EL (cell line): Measurements from ENCODE around the gene TBC1D5.
"Not testable (repeated sequence)": the region's sequence is repeated elsewhere in the genome, so short reads cannot be mapped to it uniquely, and the experiment has no call there.

Source experiments
- DNase-seq: peaks from one replicate; pipeline ENCODE4 v3.0.0-alpha.2; 2016

The TBC1D5 gene

DNA sequence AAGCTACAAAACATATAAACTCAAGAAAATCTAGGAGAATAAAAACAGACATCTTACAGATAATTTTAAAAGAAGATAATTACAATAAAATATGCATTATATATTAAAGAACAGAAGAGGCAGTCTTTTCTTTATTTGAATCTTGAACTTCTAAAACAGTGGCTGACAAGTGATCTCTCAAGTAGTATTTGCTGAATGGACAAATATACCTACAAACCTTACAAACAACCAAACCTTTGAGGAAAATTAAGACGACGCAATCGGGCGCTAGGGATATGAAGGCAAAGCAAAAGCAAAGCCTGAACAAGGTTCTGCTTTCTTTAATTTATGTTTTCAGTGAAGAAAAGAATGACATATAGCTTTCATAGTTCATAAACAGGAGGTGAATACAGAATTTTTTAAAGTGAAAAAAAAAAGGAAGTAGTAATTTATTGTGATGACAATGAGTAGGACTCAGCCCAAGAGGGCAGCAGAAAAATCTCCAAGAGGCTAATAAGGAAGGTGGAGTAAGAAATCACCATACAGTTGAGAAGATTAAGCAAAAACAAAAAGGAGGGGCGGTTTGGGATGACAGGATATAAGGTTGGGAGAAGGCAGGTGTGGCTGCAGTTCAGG, 347.8 kb downstream of the TBC1D5 start:
- no peak for DNase-seq

- not testable (repeated sequence) for DNase-seq
These were observed 349.9 kb downstream of the TBC1D5 start for GRCh38 chr3:17392516-17392915.

DNA sequence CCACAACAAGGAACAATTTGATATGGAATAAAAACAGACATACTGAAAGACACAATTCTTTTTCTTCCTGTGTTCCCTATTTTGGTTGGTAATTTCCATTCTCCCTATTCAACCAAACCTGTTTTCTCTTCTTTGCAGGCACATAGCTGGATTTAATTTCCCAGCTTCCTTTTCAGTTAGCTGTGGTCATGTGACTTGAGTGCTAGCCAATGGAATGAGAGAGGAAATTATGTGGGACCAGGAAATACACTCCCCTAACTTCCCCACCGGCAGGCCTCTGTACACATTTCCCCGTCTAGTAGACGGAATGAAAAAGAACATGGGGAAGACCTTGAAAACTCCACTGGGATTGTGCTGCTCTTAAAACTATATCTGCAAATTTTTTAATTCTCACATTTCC, 351.6 kb downstream of the TBC1D5 start:
- DNase-seq: no peak

GRCh38 chr3:17387108-17387507, 355.3 kb downstream of the TBC1D5 start:
- DNase-seq: no peak

- no peak for DNase-seq
These were observed 356.0 kb downstream of the TBC1D5 start for GRCh38 chr3:17386432-17386831.

DNA sequence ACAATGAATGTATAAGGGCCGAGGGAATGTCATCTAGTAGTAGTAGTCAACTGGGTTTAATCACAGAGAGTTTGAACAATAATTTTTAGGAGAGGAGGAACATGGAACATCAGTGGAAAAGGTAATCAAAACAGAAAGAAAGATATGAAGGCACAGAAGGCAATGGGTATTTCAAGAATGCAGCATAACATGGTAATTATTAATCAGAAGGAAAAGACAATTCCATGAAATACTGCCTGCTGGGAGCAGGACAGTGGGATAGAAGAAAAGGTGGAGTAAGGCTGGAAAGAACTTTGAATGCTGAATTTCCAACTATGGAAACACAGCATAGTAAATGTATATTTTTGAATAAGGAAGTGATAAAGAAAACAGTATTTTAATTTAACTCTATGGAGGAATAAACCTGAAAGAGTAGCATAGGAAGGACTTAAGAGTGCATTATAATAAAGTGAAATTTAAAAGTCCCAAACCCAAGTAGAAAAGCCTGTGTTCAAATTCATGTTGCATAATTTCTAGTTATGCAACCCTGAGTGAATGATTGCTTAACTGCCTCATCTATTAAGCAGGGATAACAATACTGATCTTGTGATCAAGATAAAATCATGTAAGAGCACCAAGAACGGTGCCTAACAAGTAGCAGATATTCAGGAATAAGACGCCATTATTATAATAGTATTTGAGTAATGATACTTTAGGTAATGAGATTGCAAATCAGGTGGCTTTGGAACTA, 357.7 kb downstream of the TBC1D5 start:
- DNase-seq: no peak

DNA sequence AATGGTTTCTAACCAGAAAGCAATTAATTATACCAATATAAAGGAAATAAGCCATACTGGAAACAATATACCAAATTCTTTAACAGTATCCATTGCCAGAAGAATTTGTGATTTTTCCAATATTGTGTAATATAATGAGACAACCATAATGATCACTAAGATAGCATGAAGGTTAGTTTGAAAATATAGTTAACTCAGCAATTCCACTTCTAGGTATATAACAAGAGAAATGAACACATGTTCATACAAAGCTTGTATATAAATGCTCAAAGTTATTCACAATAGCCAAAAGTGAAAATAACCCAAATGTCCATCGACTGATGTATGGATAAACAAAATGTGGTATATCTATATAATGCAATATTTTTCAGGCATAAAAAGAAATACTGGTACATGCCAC, 369.1 kb downstream of the TBC1D5 start:
- DNase-seq: no peak

DNA sequence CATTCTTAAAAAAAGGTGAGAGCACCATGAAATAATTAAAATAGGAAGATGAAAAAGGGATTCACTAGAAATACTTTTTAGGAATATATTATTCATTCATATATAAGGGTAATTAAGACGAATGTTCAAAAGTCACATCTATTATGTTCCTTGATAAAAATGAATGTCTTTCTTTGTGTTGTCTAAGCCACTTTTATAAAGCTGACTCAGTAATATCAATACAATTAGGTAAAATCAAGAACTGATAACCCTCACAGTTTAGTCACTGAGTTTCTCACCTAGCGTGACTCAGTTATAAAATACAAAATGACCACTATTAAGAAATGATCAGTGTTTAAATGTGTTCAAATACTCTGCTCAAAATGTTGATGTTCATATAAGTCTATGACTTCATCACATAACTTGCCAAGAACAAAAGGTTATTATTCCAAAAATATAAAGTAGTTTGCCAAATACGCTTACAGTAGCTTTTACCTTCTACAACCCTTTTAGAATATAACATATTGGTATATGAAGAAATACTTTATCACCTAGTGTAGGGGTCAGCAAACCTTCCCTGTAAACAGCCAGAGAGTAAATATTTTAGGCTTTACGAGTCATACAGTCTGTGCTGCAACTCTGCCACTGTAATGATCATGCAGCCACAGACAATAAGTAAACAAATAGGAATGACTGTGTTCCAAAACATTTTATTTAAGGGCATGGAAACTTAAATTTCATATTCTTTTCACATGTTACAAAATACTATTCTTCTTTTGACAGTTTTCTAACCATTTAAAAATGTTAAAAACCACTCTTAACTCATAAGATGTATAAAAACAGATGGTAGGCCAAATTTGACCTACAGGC, 369.8 kb downstream of the TBC1D5 start:
- DNase-seq: peak; percentile 31

DNA sequence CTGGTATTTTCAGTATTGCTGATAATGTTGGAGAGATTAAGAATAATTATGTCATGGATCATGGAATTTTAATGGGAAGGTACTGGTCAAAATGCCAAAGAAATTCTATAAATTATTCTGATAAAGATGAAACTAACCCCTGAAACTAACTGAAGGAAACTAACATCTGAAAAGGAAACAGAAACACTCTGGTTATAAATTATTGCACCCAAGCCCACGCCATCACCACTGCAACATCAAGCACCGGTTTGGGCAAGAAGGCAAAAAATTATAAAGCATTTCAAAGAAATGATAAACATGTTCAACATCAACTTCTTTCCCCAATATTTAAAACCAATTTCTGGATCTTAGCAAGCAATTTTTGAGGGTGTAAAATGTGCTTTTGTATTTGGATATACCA, 372.5 kb downstream of the TBC1D5 start:
- DNase-seq: no peak

DNA sequence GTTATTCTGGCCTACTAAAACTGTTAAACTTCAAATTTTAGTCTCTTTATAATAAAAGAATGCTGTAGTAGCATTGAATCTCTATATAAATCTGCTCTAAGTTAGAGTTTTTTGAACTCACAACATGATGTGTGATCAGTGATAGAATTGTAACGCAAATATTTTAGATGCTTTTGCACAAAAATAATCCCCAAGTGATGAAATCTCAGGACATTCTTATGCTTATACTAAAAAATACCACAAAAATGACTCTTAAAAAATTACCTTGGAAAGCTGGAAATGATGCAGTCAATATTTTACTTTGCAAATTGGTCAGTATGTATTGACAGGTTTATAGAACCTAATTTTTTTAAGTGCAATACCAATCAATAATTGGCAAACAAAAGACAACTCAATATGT, 375.3 kb downstream of the TBC1D5 start:
- no peak for DNase-seq

GRCh38 chr3:17360991-17361390, 381.4 kb downstream of the TBC1D5 start:
- no peak for DNase-seq

- no peak for DNase-seq
These were observed 382.5 kb downstream of the TBC1D5 start for GRCh38 chr3:17359911-17360310.

GRCh38 chr3:17357035-17357710, 385.3 kb downstream of the TBC1D5 start:
- no peak for DNase-seq

DNA sequence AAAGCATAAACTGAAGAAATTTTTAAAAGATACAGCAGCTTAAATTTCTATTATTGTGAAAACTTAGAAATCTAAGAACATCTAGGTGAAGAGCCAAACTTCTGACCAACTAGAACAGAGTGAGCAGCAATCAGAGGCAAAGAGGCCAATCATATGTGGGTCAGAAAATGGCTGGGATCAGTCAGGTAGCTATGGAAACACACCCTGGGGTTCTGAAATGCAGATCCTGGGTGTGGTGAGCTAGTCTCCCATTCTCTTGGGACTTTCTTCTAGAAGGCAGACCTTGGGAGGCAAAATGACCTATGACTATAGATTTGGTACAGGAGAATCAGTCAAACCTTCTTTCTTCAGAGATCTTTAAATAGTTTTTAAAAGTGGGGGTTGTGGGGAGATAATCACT, 385.8 kb downstream of the TBC1D5 start:
- no peak for DNase-seq

GRCh38 chr3:17355591-17355990, 386.8 kb downstream of the TBC1D5 start:
- DNase-seq: no peak

DNA sequence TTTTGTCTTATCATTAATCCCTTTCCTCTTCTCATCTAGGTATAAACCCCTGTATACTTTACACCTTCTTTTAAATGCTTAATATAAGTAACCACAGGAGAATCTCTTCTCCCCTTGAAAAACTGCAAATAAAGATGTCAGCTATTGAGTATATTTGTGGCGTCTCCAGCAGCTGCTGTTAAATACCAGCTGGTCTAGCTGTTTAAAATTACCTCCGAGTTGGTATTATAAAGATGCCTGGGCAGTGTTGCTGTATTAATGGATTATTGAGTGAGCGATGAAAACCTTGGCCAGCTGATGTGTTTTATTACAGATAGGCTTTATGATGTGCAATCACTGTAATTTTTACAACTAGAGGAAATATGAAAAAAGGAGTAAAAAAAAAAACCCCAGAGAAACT, 388.1 kb downstream of the TBC1D5 start:
- no peak for DNase-seq

GRCh38 chr3:17352620-17353019, 389.8 kb downstream of the TBC1D5 start:
- no peak for DNase-seq

DNA sequence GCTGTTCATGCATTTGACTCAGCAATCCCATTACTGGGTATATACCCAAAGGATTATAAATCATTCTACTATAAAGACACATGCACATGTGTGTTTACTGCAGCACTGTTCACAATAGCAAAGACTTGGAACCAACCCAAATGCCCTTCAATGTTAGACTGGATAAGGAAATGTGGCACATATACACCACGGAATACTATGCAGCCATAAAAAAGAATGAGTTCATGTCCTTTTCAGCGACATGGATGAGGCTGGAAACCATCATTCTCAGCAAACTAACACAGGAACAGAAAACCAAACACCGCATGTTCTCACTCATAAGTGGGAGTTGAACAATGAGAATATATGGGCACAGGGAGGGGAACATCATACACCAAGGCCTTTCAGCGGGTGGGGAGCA, 391.2 kb downstream of the TBC1D5 start:
- DNase-seq: not testable (repeated sequence)

- no peak for DNase-seq
These were observed 393.3 kb downstream of the TBC1D5 start for GRCh38 chr3:17349093-17349492.

GRCh38 chr3:17342119-17342518, 400.3 kb downstream of the TBC1D5 start:
- DNase-seq: no peak

- DNase-seq: no peak
These were observed 401.7 kb downstream of the TBC1D5 start for GRCh38 chr3:17340693-17341092.

DNA sequence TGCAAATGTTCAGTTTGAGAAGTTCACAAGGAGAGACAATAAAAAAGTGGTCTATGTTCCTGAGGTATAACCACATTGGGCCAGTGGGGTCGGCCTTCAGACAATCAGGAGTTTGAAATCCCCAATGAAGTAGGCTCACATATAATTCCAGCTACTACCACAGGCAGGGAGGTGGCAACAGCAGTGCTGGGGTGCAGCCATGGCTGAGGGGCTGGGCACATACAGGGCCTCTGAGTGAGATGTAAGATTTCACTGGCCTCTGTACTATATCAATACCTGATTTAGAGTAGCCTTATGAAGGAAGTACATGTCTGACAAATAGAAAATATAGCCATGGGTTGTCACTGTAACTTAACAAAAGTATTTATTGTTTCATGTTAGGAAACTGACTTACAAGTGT, 402.2 kb downstream of the TBC1D5 start:
- DNase-seq: no peak

- no peak for DNase-seq
These were observed 403.3 kb downstream of the TBC1D5 start for GRCh38 chr3:17339132-17339575.
